ENCODE data around the gene CPNE8. TPM values are rescaled to one million over a fixed set of nuclear protein-coding genes. Genes with fewer than 3 reads are reported as not detected.

Gene CPNE8
- total RNA-seq, 1 donor from 2014 or later = 3.2 TPM

DNA sequence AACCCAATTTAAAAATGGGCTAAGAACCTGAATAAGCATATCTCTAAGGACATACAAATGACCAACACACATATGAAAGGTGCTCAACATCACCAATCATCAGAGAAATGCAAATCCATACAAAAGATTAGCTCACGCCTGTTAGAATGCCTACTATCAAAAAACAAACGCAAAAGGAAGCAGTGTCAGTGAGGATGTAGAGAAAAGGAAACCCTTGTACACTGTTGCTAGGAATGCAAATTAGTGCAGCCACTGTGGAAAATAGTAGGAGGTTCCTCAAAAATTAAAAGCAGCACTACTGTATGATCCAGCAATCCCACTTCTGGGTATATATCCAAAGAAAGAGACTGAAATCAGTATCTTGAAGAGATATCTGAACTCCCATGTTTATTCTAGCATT lies 133.0 kb downstream of the CPNE8 start:
- Mint-ChIP-seq H3K27ac (no peak overlapping the region), H3K36me3 (no peaks in the 10 kb centered on the region), H3K27me3 (no peaks in the 10 kb centered on the region), H3K9me3 (no peaks in the 10 kb centered on the region), H3K4me3 (no peak overlapping the region), H3K4me1 (ENCODE audit: unreplicated experiment) (no peaks in the 10 kb centered on the region)
- DNase-seq (ENCODE audit: extremely low spot score, unreplicated experiment) = no peak
- TF ChIP-seq, protein P1, sequence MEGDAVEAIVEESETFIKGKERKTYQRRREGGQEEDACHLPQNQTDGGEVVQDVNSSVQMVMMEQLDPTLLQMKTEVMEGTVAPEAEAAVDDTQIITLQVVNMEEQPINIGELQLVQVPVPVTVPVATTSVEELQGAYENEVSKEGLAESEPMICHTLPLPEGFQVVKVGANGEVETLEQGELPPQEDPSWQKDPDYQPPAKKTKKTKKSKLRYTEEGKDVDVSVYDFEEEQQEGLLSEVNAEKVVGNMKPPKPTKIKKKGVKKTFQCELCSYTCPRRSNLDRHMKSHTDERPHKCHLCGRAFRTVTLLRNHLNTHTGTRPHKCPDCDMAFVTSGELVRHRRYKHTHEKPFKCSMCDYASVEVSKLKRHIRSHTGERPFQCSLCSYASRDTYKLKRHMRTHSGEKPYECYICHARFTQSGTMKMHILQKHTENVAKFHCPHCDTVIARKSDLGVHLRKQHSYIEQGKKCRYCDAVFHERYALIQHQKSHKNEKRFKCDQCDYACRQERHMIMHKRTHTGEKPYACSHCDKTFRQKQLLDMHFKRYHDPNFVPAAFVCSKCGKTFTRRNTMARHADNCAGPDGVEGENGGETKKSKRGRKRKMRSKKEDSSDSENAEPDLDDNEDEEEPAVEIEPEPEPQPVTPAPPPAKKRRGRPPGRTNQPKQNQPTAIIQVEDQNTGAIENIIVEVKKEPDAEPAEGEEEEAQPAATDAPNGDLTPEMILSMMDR (conservative IDR thresholded peaks at IDR 0.05) = no peak

DNA sequence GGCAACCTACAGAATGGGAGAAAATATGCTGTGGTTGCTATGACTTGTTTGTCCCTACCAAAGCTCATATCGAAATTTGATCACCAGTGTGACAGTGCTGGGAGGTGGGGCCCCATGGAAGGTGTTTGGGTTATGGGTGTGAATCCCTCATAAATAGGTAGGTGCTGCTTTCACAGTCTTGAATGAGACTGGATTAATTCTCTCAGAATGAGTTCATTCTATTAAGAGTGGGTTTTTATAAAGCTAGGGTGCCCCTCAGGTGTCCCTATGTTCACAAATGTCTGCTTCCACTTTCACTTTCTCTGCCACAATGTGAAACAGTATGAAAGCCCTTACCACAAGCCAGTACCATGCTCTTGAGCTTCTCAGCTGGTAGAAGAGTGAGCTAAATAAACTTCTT lies 133.5 kb downstream of the CPNE8 start:
- Mint-ChIP-seq H3K27ac (no peak overlapping the region), H3K9me3 (no peaks in the 10 kb centered on the region), H3K4me3 (no peak overlapping the region), H3K4me1 (ENCODE audit: unreplicated experiment) (no peaks in the 10 kb centered on the region), H3K27me3 (no peaks in the 10 kb centered on the region), H3K36me3 (no peaks in the 10 kb centered on the region)
- no peak for DNase-seq (ENCODE audit: extremely low spot score, unreplicated experiment)
- TF ChIP-seq, protein P1 (conservative IDR thresholded peaks at IDR 0.05) = no peak

DNA sequence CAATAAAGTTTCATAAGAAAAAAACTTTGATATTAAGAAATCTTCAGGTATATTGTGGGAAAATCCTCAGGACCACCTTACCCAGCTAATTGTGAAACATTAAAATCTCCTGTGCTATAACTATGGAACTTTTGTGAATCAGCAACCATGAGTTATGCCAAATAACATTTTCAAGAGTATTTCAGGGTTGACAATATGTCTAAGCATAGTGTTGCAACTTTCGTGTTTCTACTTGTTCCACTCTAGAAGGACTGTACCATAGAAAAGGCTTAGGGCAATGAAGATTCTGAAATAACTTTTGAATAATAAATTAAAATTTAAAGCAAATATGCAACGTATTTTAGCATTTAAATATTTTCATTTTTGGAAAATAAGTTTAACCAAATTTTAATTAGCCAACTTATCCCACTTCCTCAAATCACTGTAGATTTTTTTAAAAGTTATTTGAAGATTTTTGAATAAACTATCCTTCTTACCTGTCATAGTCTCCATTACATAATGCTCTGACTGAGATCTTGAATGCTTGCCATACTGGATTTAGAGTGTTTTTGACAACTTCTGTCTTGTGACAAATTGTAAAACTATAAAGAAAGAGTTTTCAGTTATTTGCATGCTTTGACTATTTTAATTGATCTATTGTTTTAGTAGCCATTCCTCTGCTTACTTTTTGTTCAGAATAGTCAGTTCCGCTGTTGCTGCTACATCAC lies 143.6 kb downstream of the CPNE8 start:
- Mint-ChIP-seq H3K27ac (no peak overlapping the region), H3K9me3 (no peaks in the 10 kb centered on the region), H3K4me3 (no peak overlapping the region), H3K36me3 (no peaks in the 10 kb centered on the region), H3K4me1 (ENCODE audit: unreplicated experiment) (no peaks in the 10 kb centered on the region), H3K27me3 (no peaks in the 10 kb centered on the region)
- TF ChIP-seq, protein P1 (conservative IDR thresholded peaks at IDR 0.05) = no peak
- DNase-seq (ENCODE audit: extremely low spot score, unreplicated experiment) = no peak

- Mint-ChIP-seq H3K4me1 (ENCODE audit: unreplicated experiment) (no peaks in the 10 kb centered on the region), H3K9me3 (no peaks in the 10 kb centered on the region), H3K27ac (no peak overlapping the region), H3K4me3 (no peak overlapping the region), H3K27me3 (no peaks in the 10 kb centered on the region), H3K36me3 (no peaks in the 10 kb centered on the region)
- TF ChIP-seq, protein P1 (conservative IDR thresholded peaks at IDR 0.05) = no peak
- DNase-seq (ENCODE audit: extremely low spot score, unreplicated experiment) = no peak
These were observed 144.3 kb downstream of the CPNE8 start for GRCh38 chr12:38761111-38761510.

DNA sequence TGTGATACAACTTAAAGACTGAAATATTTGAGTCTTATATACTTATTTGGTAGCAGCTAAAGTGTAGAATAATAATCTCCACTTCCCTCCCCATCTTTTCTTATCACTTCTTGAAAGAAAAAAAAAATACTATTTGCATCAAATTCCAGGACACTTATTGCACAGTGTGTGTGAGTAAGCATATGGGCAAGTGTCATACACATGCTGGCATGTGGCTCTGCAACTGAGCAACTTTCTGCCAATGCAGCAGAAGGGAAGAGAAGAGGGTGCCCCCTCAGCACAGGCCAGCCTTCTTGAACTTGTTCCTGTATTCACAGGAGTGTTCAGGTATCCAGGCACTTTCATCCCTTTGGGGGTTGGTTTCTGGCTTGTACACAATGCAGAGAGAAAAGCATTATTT lies 145.8 kb downstream of the CPNE8 start:
- TF ChIP-seq, protein P1 (conservative IDR thresholded peaks at IDR 0.05) = no peak
- H3K27me3 Mint-ChIP-seq = no peaks in the 10 kb centered on the region
- no peaks in the 10 kb centered on the region for H3K4me1 Mint-ChIP-seq (ENCODE audit: unreplicated experiment)

More for the DNA sequence above, 145.8 kb downstream of the CPNE8 start:
- Mint-ChIP-seq H3K27ac (no peak overlapping the region), H3K36me3 (no peaks in the 10 kb centered on the region), H3K4me3 (no peak overlapping the region), H3K9me3 (no peaks in the 10 kb centered on the region)
- no peak for DNase-seq (ENCODE audit: extremely low spot score, unreplicated experiment)
